Smooth muscle cell of the pulmonary artery (primary cell): Measurements from ENCODE around the gene ASCC2. TPM values are rescaled to one million over a fixed set of nuclear protein-coding genes. Genes with fewer than 3 reads are reported as not detected.

Experiments
- total RNA-seq: library from RNA; depleted of rRNA; stranded (reverse); fragments of >200 nt; gene quantifications from 2 replicates; pipeline ENCODE4 v1.2.3, GENCODE V29; 2014

The ASCC2 gene, protein sequence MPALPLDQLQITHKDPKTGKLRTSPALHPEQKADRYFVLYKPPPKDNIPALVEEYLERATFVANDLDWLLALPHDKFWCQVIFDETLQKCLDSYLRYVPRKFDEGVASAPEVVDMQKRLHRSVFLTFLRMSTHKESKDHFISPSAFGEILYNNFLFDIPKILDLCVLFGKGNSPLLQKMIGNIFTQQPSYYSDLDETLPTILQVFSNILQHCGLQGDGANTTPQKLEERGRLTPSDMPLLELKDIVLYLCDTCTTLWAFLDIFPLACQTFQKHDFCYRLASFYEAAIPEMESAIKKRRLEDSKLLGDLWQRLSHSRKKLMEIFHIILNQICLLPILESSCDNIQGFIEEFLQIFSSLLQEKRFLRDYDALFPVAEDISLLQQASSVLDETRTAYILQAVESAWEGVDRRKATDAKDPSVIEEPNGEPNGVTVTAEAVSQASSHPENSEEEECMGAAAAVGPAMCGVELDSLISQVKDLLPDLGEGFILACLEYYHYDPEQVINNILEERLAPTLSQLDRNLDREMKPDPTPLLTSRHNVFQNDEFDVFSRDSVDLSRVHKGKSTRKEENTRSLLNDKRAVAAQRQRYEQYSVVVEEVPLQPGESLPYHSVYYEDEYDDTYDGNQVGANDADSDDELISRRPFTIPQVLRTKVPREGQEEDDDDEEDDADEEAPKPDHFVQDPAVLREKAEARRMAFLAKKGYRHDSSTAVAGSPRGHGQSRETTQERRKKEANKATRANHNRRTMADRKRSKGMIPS
- 28.1 and 37.1 TPM in 2 replicates for total RNA-seq

GRCh38 chr22:29837741-29838598 is at the start of gene ASCC2:
Gene ASCC2 (minus strand): TSS chr22:29838274. CDS start chr22:29832325, 5,949 bp downstream.

DNA sequence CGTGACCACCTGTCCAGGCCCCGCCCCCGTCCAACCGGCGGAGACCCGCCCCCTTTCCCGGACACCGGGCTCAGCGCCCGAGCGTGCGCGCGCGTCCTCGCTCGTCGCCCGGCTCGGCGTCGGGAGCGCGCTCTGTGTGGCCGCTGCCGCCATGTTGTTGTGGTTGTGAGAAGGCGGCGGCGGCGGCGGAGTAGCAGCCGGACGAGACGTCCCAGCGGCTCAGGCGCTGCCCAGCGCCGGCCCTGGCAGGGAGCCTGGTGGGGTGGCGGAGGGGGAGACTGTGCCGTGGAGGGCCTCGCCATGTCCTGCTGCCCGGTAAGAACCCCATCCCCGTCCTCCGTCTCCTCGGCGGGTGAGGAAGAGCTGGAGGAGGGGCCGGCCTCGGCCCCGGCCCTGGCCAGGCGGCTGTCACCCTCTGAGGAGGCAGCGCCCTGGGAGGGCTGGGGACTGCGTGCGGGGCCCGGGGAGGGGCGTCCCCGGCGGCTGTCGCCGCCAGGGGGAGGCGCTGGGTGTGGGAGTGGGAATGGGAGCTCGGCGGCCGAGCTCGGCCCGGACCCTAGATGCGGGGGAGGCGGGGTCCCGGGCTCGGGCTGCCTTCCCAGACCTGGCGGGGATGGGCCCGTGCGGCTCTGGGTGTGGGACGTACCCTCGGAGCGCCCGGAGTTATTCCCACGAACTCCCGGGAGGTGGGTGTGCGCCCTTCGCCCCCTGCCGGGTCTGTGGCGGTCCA is 45.1 kb upstream of the ASCC2 start, which contains the start of gene MTMR3:
TSS of gene MTMR3 (plus strand) at position 130 of the 730 bp plus-strand sequence. CDS start 87,886 bp downstream, outside the sequence.

GRCh38 chr22:29767171-29768051 is 70.7 kb downstream of the ASCC2 start, which contains the start of gene UQCR10:
Gene UQCR10 (plus strand): TSS chr22:29767369. CDS start chr22:29767399, 30 bp downstream.

GRCh38 chr22:29766632-29767170 is 71.4 kb downstream of the ASCC2 start, which contains the start of gene ZMAT5:
Gene ZMAT5 (minus strand): TSS chr22:29767007. CDS start chr22:29748544, 18,463 bp downstream.

Other genes with a start within 250 kb of the ASCC2 start
- gene NF2, start 234.6 kb downstream of the ASCC2 start, total RNA-seq = 50.8 and 65.8 TPM in 2 replicates
- not detected in 2 replicates for gene CABP7, start 118.3 kb downstream of the ASCC2 start, total RNA-seq
- gene ZMAT5, start 71.3 kb downstream of the ASCC2 start, total RNA-seq = 12.3 and 13.3 TPM in 2 replicates
- gene UQCR10, start 70.9 kb downstream of the ASCC2 start, total RNA-seq = 68.6 and 71.7 TPM in 2 replicates
- 32.4 and 36.0 TPM in 2 replicates for gene MTMR3, start 44.9 kb upstream of the ASCC2 start, total RNA-seq
- gene HORMAD2, start 242.2 kb upstream of the ASCC2 start, total RNA-seq = not detected in 2 replicates